ENCODE data around the gene ZNF566. TPM values are rescaled to one million over a fixed set of nuclear protein-coding genes. Genes with fewer than 3 reads are reported as not detected.

The ZNF566 gene
- total and polyA plus RNA-seq, 12 donors = 7.4 to 20.9 (median 12.2) TPM

DNA sequence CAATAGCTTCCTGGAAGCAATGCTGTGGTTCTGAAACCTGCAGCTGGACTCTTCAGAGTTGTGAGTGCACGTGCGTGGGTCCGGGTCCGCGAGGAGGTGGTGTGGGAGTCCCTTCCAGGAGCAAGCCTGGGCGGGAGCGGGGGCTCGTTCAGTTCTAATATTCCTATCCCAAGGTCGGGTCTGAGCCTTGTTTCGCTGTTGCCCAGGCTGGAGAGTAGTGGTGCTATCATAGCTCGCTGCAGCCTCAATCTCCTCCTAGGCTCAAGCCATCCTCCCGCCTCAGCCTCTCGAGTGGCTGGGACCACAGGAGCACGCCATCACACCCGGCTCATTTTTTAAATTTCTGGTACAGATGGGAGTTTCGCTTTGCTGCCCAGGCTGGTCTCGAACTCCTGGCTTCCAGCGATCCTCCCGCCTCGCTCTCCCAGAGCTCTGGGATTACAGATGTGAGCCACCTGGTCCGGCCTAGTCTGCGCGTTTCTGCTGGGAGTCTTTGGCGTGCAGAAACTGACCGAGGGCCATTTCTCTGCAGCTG, 71.5 kb downstream of the ZNF566 start:
- no peaks in the 10 kb centered on the region for H3K9me3 ChIP-seq (replicated peaks in 1 of 3)
- H3K27ac ChIP-seq = peak overlapping the region in 3 of 5 donors; percentile 73 to 94 (median 90)
- peaks cover 6 to 24% of the 10 kb centered on the region in 2 donors for H3K4me1 ChIP-seq (replicated peaks in 1 of 2)
- peak overlapping the region in 3 of 4 donors; percentile 62 to 75 (median 68) for H3K4me3 ChIP-seq
- DNase-seq = peak in 2 of 7 donors; percentile 11 to 15
- no peaks in the 10 kb centered on the region for H3K36me3 ChIP-seq (replicated peaks in 1 of 2)
- WGBS, 4 donors = 12 to 39% (median 21%) methylated on average over 7 to 25 of the region's 25 CpGs
- TF ChIP-seq POLR2A (IDR thresholded peaks at IDR 0.05) = no peak
- TF ChIP-seq, protein P1, sequence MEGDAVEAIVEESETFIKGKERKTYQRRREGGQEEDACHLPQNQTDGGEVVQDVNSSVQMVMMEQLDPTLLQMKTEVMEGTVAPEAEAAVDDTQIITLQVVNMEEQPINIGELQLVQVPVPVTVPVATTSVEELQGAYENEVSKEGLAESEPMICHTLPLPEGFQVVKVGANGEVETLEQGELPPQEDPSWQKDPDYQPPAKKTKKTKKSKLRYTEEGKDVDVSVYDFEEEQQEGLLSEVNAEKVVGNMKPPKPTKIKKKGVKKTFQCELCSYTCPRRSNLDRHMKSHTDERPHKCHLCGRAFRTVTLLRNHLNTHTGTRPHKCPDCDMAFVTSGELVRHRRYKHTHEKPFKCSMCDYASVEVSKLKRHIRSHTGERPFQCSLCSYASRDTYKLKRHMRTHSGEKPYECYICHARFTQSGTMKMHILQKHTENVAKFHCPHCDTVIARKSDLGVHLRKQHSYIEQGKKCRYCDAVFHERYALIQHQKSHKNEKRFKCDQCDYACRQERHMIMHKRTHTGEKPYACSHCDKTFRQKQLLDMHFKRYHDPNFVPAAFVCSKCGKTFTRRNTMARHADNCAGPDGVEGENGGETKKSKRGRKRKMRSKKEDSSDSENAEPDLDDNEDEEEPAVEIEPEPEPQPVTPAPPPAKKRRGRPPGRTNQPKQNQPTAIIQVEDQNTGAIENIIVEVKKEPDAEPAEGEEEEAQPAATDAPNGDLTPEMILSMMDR (IDR thresholded peaks at IDR 0.05) = no peak
- H3K27me3 ChIP-seq = no peaks in the 10 kb centered on the region
- intact Hi-C loops (cut with DNase I) = no loop called here

DNA sequence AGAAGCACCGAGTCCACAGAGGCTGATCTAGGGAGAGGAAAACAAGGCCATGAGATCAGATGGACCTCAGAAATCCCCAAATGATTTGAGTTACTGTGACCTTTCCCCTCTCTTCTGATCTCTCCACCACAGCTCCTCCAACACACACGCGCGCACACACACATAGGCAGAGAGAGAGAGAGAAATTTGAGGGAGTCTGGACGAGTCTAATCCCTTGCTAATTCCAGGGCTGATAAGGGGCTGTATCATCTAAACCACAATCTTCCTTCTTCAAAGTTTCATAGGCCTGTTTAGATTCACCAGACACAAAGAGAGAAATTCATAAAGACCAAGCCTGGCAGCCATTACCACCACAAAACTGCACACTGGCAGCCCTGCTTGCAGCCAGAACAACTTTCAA, 79.5 kb downstream of the ZNF566 start:
- 94 to 96% (median 95%) methylated on average over 5 of the region's 5 CpGs for WGBS, 4 donors
- Histone ChIP-seq H3K36me3 (replicated peaks in 1 of 2) (peaks cover 0 to 44% of the 10 kb centered on the region in 2 donors), H3K27me3 (no peaks in the 10 kb centered on the region), H3K27ac (no peak overlapping the region), H3K4me1 (replicated peaks in 1 of 2) (no peaks in the 10 kb centered on the region), H3K9me3 (replicated peaks in 1 of 3) (no peaks in the 10 kb centered on the region), H3K4me3 (no peak overlapping the region)
- TF ChIP-seq POLR2A (IDR thresholded peaks at IDR 0.05) = no peak
- TF ChIP-seq, protein P1 (IDR thresholded peaks at IDR 0.05) = no peak
- no peak for DNase-seq
- intact Hi-C loops (cut with DNase I) = no loop called here

DNA sequence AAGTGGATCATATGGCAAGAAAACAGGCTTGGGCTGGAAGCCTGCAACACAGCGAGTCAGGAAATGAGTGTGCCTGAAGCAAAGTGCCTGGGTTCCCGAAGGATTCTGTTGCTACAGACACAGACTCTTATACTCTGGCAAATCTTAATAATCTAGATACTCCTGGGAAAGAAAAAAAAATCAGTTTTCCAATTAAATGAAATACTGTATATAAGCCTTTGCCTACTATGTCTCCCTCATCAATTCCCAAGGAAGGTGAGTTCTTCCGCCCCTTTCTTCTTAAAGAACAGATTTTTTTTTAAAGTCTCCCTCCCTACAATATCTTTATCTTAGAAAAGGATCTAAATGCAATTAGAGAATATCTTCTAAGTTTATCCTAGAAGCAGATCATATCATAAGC, 81.3 kb downstream of the ZNF566 start:
- Histone ChIP-seq H3K36me3 (replicated peaks in 1 of 2) (peaks cover 0 to 57% of the 10 kb centered on the region in 2 donors), H3K9me3 (replicated peaks in 1 of 3) (no peaks in the 10 kb centered on the region), H3K4me1 (replicated peaks in 1 of 2) (no peaks in the 10 kb centered on the region), H3K27me3 (no peaks in the 10 kb centered on the region), H3K4me3 (no peak overlapping the region), H3K27ac (no peak overlapping the region)
- intact Hi-C loops (cut with DNase I) = no loop called here
- 79 to 99% (median 95%) methylated on average over 3 of the region's 3 CpGs for WGBS, 4 donors
- TF ChIP-seq, protein P1 (IDR thresholded peaks at IDR 0.05) = no peak
- TF ChIP-seq POLR2A (IDR thresholded peaks at IDR 0.05) = no peak
- no peak for DNase-seq

DNA sequence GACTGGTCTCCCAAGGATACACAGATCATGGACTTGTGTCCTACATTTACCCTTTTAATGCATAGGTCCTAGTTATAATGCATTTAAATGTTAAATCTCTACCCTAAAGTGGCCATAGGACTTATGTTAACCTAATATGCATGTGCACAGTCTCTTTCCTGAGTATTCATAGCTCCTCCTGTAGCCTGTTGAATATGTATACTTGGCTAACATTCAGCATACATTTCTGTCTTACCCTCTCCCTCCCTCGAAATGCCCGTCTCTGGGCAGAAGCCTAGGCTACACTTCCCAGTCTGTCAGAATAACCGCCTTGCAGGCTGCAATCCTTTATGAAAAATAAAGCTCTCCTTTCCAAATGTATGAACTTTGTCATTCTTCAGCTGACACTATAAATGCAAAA, 84.9 kb downstream of the ZNF566 start:
- H3K36me3 ChIP-seq (replicated peaks in 1 of 2) = peaks cover 0 to 65% of the 10 kb centered on the region in 2 donors
- no peak overlapping the region for H3K4me3 ChIP-seq
- no peaks in the 10 kb centered on the region for H3K4me1 ChIP-seq (replicated peaks in 1 of 2)
- 96 to 100% (median 98%) methylated on average over 3 of the region's 3 CpGs for WGBS, 4 donors
- no peak overlapping the region for H3K27ac ChIP-seq
- DNase-seq = no peak
- H3K27me3 ChIP-seq = no peaks in the 10 kb centered on the region
- peaks cover 0 to 5% (median 0%) of the 10 kb centered on the region in 3 donors for H3K9me3 ChIP-seq (replicated peaks in 1 of 3)
- intact Hi-C loops (cut with DNase I) = no loop called here
- TF ChIP-seq, protein P1 (IDR thresholded peaks at IDR 0.05) = no peak
- no peak for TF ChIP-seq POLR2A (IDR thresholded peaks at IDR 0.05)
